NCI-H1048 (cell line): ENCODE measurements around the gene ELMO2.

Experiments
- DNase-seq: peaks from one replicate; lab custom pipeline; 2025; lab: John Stamatoyannopoulos, UW

The ELMO2 gene

GRCh38 chr20:46406200-46406985 is at the start of gene ELMO2:
Gene ELMO2, minus strand, starts transcription at chr20:46406615. Its CDS starts 12,133 bp downstream, at chr20:46394482.
- DNase-seq, result peak; percentile 92

DNA sequence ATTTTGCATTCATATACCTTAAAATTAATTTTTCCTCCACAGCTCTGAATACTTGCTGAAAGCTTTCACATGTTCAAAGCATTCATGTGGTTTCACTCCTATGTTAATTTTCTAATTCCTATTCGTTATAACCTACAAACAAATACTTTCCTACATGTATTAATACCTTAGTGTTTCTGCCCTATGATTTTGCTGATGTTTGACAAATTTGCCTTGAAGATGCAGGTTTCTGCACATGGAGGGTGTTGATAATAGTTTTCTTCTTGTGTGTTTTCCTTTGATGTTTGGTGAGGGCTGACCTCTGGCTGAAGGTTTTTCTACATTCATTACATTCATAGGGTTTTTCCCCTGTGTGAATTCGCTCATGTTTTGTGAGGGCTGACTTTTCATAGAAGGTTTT is 49.3 kb upstream of the ELMO2 start:
- DNase-seq, result no peak

DNA sequence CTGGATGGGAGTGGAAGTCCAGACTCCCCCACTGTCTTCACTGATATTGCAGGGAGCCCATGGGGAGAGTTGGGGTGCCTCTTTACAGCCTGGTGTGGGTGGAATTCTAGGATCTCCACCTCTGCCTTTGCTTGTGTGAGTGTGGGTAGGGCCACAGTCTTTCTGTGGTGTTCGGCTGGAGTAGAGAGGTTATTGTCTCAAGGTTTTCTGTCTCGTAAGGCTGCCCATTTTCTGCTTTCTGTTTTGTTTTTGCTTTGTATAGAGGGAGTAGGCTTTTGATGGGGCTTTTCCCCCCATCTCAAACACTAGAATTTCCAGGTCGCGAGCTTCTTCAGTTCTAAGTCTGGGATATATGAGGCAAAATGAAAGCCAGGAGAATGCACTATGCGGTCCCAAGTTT is 40.4 kb upstream of the ELMO2 start:
- DNase-seq, result no peak

DNA sequence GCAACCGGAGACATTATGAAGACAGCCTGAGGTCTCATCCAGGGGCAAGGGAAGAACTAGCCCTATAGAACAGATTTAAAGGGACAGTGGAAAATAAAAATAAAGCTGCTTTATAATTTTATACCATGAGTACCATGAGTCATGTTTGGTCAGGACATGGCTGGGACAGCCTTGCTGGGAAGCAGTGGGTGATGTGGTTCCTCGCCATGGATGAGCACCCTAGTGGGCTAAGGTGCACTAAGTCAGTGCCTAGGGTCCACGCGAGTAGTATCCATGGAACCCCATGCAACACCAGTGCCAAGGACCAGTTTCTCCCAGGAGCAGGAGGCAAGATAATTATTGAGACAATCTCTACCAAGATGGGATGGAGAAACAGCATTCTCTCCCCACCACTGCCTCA is 33.4 kb upstream of the ELMO2 start:
- no peak for DNase-seq

- no peak for DNase-seq
Observed at GRCh38 chr20:46438156-46438750, 31.8 kb upstream of the ELMO2 start.

DNA sequence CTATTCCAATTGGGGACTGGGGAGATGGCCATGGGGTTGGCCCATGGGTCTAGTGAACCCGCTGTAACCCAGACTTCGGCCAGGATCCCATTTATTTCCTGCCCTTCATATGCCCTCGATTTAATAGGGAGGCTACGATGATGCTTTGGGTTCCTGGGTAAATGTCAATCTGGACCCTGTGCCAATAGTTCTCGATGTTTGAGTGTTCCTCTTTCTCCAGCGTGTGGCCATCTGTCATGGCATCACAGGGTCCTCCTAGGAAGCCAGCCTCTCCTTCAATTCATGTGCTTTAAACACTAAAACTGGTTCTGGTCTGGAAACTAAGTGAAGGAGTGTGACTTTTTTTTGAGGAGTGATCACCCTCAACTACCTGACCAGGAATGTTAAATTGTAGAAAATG is 28.7 kb upstream of the ELMO2 start:
- DNase-seq, result no peak

DNA sequence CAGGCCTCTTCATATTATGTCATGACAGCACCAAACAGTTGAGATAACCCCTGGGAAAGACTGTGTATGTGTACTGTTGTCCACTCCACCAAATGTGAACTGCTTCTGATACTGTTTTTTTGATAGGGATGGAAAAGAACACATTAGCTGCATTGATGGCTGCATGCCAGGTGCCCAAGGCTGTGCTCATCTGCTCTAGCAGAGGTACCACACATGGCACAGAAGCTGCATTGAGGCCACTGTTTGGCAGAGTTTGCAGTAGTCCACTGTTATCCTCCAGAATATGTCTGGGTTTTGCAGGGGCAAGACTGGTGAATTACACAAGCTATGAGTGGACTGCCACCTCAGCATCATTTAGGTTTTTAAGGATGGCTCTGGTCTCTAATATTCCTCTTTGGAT is 28.2 kb upstream of the ELMO2 start:
- DNase-seq, result no peak

DNA sequence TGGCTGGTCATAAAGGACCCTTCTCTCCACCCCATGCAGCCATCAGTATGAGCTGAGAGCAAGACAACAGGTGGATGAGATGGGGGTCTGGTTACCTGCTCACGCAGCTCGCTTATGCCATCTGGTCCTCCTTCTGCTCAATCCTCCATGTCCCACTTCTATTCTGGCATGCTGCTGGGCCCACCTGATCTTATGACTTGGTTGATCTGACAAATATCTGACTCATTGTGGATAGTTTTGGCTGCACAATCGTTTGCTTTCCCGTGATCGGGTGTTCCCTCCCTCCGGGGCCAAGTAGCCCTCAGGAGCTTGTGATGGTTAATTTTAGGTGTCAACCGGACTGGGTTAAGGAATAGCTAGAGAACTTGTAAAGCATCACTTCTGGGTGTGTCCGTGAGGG is 26.6 kb upstream of the ELMO2 start:
- DNase-seq, result no peak

GRCh38 chr20:46430921-46431712 is 24.7 kb upstream of the ELMO2 start:
- no peak for DNase-seq

GRCh38 chr20:46427384-46427783 is 21.0 kb upstream of the ELMO2 start:
- DNase-seq, result no peak

GRCh38 chr20:46423882-46424482 is 17.6 kb upstream of the ELMO2 start:
- no peak for DNase-seq

DNA sequence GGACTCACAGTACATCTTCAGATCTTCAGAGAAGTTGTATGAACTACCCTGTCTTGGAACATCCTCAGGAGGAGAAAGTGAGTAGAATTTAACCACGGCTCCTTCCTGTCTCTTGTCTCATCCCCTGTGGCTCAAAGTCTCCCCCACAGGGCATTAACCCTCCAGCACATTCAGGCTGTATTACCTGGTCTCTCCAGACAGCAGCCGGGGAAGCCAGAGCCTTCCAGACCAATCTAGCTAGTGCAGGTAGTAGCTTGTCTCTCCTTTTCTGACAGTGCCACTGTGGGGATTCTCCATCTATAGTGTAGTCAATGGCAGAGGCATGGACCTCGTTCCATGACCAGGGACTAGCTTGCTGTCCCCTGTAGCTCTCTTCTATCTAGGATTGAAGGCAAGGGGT is 16.9 kb upstream of the ELMO2 start:
- no peak for DNase-seq

DNA sequence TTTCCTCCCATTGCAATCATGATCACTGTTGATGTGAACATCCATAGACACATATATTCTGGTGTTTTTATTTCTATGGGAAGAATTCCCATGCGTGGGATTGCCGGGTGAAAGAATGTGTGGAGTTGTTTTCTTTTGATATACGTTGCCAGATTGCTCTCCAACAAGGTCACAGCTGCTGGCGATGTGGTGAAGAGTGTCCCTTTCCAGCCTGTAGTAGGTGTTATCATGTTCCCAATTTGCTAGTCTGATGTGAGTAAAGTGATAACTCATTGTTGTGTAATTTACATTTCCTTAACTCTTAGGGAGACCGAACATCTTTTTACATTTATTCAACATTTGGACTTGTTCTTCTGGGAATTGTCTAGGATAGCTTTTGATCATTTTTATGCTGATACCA is 14.5 kb upstream of the ELMO2 start:
- DNase-seq, result no peak

GRCh38 chr20:46419882-46420281 is 13.5 kb upstream of the ELMO2 start:
- no peak for DNase-seq

- DNase-seq, result no peak
Observed at GRCh38 chr20:46416839-46417238, 10.4 kb upstream of the ELMO2 start.

- DNase-seq, result no peak
Observed at GRCh38 chr20:46416421-46416820, 10.0 kb upstream of the ELMO2 start.

GRCh38 chr20:46415773-46416172 is 9.4 kb upstream of the ELMO2 start:
- no peak for DNase-seq

DNA sequence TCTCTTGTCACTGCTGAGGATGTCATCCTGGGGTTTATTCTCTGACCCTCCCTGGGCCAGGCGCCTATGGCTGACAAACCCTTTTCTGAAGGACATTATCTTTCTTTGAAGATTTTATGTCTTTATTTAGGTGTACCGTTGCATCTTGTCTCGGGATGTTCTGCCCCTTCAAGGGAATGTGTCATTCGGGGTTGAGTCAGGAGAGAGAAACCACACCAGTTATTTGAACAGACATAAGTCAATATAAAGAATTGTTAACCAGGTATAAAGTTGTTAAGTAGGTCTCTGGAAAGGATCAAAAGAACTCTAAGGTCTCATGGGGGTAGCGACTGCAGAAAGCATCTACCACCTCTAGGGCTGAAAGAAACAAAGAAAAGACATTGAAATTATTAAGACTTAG is 8.2 kb upstream of the ELMO2 start:
- DNase-seq, result no peak

DNA sequence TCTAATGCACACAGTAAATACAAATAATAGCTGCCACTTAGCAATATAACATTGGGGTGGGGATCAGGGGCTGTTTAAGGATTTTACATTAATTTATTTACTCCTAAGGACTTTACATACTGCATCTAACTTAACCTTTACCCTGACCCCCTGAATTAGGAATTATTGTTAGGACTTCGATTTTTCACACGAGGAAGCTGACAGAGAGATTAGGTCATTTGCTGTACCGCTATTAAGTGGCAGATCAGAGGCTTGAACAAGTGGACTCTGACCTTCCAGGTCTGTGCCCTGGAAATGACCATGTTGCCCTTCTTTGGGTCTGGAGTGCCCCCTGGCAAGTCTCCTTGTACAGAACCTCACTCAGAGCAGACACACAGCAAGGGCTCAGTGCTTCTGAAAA is 5.2 kb upstream of the ELMO2 start:
- no peak for DNase-seq

- no peak for DNase-seq
Observed at GRCh38 chr20:46408281-46408731, 1.9 kb upstream of the ELMO2 start.

DNA sequence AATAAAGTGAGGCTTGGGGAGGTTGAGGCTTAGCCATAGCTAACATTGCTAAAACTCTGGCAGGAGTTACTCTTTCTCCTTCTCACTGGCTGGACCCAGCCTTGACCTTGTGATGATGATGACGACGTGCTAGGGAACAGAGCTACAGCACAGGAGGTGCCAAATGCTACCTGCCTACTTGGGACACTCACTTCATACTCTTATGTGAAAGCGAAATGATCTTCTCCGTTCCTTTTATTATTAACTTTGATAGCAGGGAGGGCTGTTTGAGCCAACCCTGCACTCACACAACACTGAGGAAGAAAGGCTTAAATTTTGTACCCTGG is 1.2 kb upstream of the ELMO2 start:
- no peak for DNase-seq

DNA sequence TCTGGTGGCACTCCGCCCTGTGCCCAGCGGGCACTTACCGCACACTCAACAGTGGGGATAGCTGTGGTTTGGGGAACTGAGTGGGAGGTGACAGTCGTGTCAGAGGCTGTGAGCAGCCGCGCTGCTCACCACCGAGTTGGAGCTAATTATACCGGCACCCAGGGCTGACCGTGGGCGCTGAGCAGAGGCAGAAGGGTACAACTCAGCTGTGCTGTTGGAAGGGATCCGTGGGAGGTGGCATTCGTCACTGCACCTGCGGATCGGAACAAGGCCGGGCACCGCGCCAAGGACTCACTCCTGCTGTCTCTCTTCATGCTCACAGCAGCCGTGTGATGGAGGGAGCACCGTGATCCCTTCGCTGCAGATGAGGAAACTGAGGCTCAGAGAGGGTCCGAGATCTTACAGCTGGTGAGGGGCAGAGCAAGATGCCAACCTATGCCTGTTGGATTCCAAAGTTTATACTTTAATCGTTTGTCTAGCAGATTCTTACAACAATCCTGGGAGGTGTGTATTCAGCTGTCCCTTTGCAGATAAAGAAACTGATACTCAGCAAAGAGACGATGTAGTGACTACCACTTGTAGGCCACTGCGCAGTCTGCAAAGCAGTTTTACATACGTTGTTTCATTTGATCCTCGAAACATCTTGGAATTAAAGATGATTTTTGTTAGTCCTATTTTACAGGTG is 713 bp upstream of the ELMO2 start:
- no peak for DNase-seq
